DOHH2 (cell line): ENCODE results near the gene MSMP.

Experiments used
- H3F3A ChIP-seq: fragments of 200-600 bp; sonication (generic), shearing (Covaris generic); 2 replicates; pipeline ENCODE4 v1.6.0; 2016; ENCODE audit warnings: antibody characterized with exemption, mild to moderate bottlenecking; ENCODE audit not compliant: control insufficient read depth, insufficient read depth
- H3K27ac ChIP-seq: fragments of 200-600 bp; sonication (generic); 2 replicates; pipeline ENCODE4 v1.5.1; 2014; ENCODE audit warnings: low read depth, mild to moderate bottlenecking, low read length, moderate library complexity
- H3K27me3 ChIP-seq: fragments of 200-600 bp; sonication (generic); 2 replicates; pipeline ENCODE4 v1.6.1; 2014; ENCODE audit warnings: mild to moderate bottlenecking, low read length, mixed read lengths; ENCODE audit not compliant: control insufficient read depth
- H3K36me3 ChIP-seq: fragments of 200-600 bp; sonication (generic); 2 replicates; pipeline ENCODE4 v1.6.1; 2014; ENCODE audit warnings: mild to moderate bottlenecking, low read length, moderate library complexity, mixed read lengths; ENCODE audit not compliant: control insufficient read depth
- H3K4me1 ChIP-seq: fragments of 200-600 bp; sonication (generic); 2 replicates; pipeline ENCODE4 v1.6.1; 2014; ENCODE audit warnings: mild to moderate bottlenecking, low read length, mixed read lengths; ENCODE audit not compliant: control insufficient read depth
- H3K4me2 ChIP-seq: fragments of 200-600 bp; sonication (generic); 2 replicates; pipeline ENCODE4 v1.6.0; 2014; ENCODE audit warnings: mild to moderate bottlenecking, low read length, moderate library complexity
- H3K4me3 ChIP-seq: fragments of 200-600 bp; sonication (generic); 2 replicates; pipeline ENCODE4 v1.5.1; 2014; ENCODE audit warnings: mild to moderate bottlenecking, low read length, mixed read lengths
- H3K79me2 ChIP-seq: fragments of 200-600 bp; sonication (generic); 2 replicates; pipeline ENCODE4 v1.6.1; 2014; ENCODE audit warnings: mild to moderate bottlenecking, low read length, mixed read lengths; ENCODE audit not compliant: control insufficient read depth
- H3K9me2 ChIP-seq: fragments of 200-600 bp; sonication (generic); replicated peaks from 2 replicates; pipeline ENCODE4 v1.6.1; 2014; ENCODE audit warnings: mild to moderate bottlenecking, low read length, mixed read lengths; ENCODE audit not compliant: control insufficient read depth
- H3K9me3 ChIP-seq: fragments of 200-600 bp; sonication (generic); 2 replicates; pipeline ENCODE4 v1.6.1; 2014; ENCODE audit warnings: antibody characterized with exemption, low read length, mixed read lengths; ENCODE audit not compliant: control insufficient read depth, insufficient read depth
- H4K20me1 ChIP-seq: fragments of 200-600 bp; sonication (generic); 2 replicates; pipeline ENCODE4 v1.6.0; 2014; ENCODE audit warnings: low read depth, mild to moderate bottlenecking, antibody characterized with exemption, low read length, moderate library complexity; ENCODE audit not compliant: control insufficient read depth, insufficient read depth
- EZH2phosphoT487 ChIP-seq: fragments of 200-600 bp; sonication (generic); IDR thresholded peaks from 2 replicates; pipeline ENCODE4 v1.6.1; 2017; ENCODE audit warnings: borderline replicate concordance, mild to moderate bottlenecking, antibody characterized with exemption, low read length, moderate library complexity, mixed read lengths
- TF ChIP-seq, protein P1 (sequence below): fragments of 200-600 bp; sonication (generic); IDR thresholded peaks from one replicate; pipeline ENCODE4 v1.5.1; 2014; ENCODE audit warnings: antibody characterized with exemption, mild to moderate bottlenecking, low read depth, low read length; ENCODE audit not compliant: poor library complexity, severe bottlenecking

MSMP gene

DNA sequence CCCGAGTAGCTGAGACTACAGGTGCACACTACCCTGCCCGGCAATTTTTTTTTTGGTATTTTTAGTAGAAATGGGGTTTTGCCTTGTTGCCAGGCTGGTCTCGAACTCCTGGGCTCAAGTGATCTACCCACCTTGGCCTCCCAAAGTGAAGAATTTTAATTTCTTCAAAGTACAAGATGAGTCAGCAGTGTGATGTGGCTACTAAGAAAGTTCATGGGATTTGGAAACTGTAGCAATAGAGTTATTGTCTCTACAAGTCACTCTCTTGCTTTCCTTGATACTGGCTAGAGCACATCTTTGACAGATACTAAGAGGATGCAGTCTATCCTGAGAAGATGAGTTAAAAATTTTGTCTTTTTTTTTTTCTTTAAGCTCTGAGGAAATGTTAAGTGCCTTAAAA, 20.0 kb downstream of the MSMP start:
- Histone ChIP-seq H3K27me3 (no peaks in the 10 kb centered on the region), H3K36me3 (peaks cover 48% of the 10 kb centered on the region), H3K4me1 (peaks cover 40% of the 10 kb centered on the region), H3K9me2 (no peaks in the 10 kb centered on the region), H4K20me1 (peaks cover 15% of the 10 kb centered on the region; the same call in 1 of the 2 replicates), H3K4me3 (no peak overlapping the region), H3F3A (peaks cover 12% of the 10 kb centered on the region), H3K79me2 (peaks cover 40% of the 10 kb centered on the region), H3K4me2 (peak overlapping the region; percentile 94), H3K27ac (no peak overlapping the region), H3K9me3 (no peaks in the 10 kb centered on the region)
- TF ChIP-seq EZH2phosphoT487: no peak
- TF ChIP-seq, protein P1, sequence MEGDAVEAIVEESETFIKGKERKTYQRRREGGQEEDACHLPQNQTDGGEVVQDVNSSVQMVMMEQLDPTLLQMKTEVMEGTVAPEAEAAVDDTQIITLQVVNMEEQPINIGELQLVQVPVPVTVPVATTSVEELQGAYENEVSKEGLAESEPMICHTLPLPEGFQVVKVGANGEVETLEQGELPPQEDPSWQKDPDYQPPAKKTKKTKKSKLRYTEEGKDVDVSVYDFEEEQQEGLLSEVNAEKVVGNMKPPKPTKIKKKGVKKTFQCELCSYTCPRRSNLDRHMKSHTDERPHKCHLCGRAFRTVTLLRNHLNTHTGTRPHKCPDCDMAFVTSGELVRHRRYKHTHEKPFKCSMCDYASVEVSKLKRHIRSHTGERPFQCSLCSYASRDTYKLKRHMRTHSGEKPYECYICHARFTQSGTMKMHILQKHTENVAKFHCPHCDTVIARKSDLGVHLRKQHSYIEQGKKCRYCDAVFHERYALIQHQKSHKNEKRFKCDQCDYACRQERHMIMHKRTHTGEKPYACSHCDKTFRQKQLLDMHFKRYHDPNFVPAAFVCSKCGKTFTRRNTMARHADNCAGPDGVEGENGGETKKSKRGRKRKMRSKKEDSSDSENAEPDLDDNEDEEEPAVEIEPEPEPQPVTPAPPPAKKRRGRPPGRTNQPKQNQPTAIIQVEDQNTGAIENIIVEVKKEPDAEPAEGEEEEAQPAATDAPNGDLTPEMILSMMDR: no peak

DNA sequence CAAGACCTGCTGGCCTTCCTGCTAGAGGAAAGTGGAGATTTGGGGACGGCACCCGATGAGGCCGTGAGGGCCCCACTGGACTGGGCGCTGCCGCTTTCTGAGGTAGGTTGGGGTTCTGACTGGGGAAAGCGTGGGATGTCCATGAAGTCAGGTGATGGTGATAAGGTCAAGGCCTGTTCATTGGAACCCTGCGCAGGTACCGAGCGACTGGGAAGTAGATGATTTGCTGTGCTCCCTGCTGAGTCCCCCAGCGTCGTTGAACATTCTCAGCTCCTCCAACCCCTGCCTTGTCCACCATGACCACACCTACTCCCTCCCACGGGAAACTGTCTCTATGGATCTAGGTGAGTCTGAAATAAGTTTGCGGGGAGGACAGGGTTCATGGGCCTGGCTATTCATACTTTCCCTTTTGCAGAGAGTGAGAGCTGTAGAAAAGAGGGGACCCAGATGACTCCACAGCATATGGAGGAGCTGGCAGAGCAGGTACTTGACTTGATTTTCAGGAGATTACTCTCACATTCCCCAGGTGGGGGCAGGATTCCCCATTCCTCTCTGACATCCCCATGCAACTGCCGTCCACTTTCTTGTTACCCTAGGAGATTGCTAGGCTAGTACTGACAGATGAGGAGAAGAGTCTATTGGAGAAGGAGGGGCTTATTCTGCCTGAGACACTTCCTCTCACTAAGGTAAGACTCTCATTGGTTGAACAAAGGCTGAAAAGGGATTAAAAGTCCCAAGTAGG, 21.1 kb downstream of the MSMP start:
- H3K27ac ChIP-seq: peak overlapping the region; percentile 72
- no peak for TF ChIP-seq EZH2phosphoT487
- TF ChIP-seq, protein P1: peak; percentile 21
- H3K36me3 ChIP-seq: peaks cover 44% of the 10 kb centered on the region
- H4K20me1 ChIP-seq: peaks cover 24% of the 10 kb centered on the region
- peaks cover 19% of the 10 kb centered on the region for H3F3A ChIP-seq
- H3K79me2 ChIP-seq: peaks cover 51% of the 10 kb centered on the region
- H3K4me3 ChIP-seq: peak overlapping the region; percentile 84
- H3K9me2 ChIP-seq: no peaks in the 10 kb centered on the region
- peaks cover 51% of the 10 kb centered on the region for H3K4me1 ChIP-seq
- no peaks in the 10 kb centered on the region for H3K27me3 ChIP-seq
- peak overlapping the region; percentile 94 for H3K4me2 ChIP-seq
- H3K9me3 ChIP-seq: no peaks in the 10 kb centered on the region

DNA sequence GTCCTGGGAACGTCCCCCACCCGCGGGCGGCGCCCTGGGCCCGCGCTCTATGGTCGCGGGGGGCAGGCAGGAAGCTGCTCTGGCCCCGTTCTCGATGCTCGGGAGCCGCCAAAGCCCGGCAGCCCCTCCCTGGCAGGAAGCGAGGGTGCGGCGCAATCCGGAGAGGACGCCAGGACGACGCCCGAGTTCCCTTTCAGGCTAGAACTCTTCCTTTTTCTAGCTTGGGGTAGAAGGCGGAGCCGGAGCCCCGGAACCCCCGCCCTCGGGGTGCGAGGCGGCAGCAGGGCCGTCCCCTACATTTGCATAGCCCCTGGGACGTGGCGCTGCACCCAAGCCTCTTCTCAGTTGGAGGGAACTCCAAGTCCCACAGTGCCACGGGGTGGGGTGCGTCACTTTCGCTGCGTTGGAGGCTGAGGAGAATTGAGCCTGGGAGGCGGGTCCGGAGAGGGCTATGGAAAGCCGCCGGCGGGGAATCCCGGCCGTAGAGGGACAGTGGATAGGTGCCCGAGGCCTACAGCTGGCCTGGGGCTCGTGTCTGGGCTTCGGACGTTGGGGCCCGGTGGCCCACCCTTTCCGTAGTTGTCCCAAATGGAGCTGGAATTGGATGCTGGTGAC, 21.8 kb downstream of the MSMP start, which contains the start of the genes CREB3 and TLN1:
Gene CREB3, plus strand, starts transcription at position 482 of the 615 bp plus-strand sequence. Its CDS starts 107 bp downstream, at position 589.
Gene TLN1, minus strand, starts transcription at position 11 of the 615 bp plus-strand sequence. CDS start 6,501 bp downstream, outside the sequence.
- Histone ChIP-seq H3K9me3 (no peaks in the 10 kb centered on the region), H3K4me3 (peak within 1 kb of the TSS; percentile 84), H3F3A (peaks cover 19% of the 10 kb centered on the region), H3K9me2 (no peaks in the 10 kb centered on the region), H3K27ac (peak within 1 kb of the TSS; percentile 72), H3K4me2 (peak within 1 kb of the TSS; percentile 94), H3K79me2 (peaks cover 58% of the 10 kb centered on the region), H3K27me3 (no peaks in the 10 kb centered on the region), H3K36me3 (peaks cover 44% of the 10 kb centered on the region), H4K20me1 (peaks cover 30% of the 10 kb centered on the region), H3K4me1 (peaks cover 58% of the 10 kb centered on the region)
- TF ChIP-seq, protein P1: peak; percentile 41
- TF ChIP-seq EZH2phosphoT487: no peak
